Measurements from ENCODE around the gene LAIR1. TPM values are rescaled to one million over a fixed set of nuclear protein-coding genes. Genes with fewer than 3 reads are reported as not detected.

The LAIR1 gene, protein sequence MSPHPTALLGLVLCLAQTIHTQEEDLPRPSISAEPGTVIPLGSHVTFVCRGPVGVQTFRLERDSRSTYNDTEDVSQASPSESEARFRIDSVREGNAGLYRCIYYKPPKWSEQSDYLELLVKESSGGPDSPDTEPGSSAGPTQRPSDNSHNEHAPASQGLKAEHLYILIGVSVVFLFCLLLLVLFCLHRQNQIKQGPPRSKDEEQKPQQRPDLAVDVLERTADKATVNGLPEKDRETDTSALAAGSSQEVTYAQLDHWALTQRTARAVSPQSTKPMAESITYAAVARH
- total RNA-seq: 1 to 10 TPM in 3 of 4 donors, under 1 TPM in 1; 0.12 to 3.5 (median 2.9) TPM

DNA sequence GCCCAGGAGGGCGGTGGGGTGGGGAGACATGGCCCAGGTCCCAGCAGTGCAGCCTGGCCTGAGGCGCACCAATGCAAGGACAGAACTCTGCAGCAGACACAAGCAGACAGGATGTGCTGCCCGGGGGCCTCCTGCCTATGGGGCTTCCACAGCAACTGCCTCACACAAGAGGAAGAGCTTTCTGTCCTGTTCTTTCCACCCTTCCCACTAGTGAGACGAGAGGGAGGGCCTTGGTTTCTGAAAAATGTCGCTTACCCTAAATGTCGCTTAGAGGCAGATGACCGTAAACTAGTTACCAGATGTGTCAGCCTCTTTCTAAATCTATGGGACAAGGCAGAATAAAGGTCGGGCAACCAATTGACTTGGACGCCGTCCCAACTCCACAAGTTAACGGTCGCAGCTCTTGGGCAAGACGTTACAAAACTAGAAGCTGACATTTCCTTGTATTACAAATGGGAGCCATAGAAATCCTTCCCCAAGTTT is at the start of gene LAIR1:
Gene LAIR1 (minus strand): TSS at position 157 of the 483 bp plus-strand sequence. CDS start 127 bp downstream, at position 30.
- peak in 1 of 2 donors; percentile 22 for TF ChIP-seq POLR2A (IDR thresholded peaks at IDR 0.05)
- TF ChIP-seq, protein P1, sequence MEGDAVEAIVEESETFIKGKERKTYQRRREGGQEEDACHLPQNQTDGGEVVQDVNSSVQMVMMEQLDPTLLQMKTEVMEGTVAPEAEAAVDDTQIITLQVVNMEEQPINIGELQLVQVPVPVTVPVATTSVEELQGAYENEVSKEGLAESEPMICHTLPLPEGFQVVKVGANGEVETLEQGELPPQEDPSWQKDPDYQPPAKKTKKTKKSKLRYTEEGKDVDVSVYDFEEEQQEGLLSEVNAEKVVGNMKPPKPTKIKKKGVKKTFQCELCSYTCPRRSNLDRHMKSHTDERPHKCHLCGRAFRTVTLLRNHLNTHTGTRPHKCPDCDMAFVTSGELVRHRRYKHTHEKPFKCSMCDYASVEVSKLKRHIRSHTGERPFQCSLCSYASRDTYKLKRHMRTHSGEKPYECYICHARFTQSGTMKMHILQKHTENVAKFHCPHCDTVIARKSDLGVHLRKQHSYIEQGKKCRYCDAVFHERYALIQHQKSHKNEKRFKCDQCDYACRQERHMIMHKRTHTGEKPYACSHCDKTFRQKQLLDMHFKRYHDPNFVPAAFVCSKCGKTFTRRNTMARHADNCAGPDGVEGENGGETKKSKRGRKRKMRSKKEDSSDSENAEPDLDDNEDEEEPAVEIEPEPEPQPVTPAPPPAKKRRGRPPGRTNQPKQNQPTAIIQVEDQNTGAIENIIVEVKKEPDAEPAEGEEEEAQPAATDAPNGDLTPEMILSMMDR (IDR thresholded peaks at IDR 0.05 in 4 of 5, conservative IDR thresholded peaks at IDR 0.05 in 1 of 5): no peak
- intact Hi-C loops (cut with DNase I; ENCODE audit: low total_unique reads) (no loop called here), in situ Hi-C loops (cut with MboI; ENCODE audit: low sequenced_read_pairs in 4 of 4) (no loop called here)
- ATAC-seq (peak in 1 of 2 donors; percentile 21), DNase-seq (peak in 1 of 2 donors; percentile 31)
- no peaks in the 10 kb centered on the region for H3K27me3 ChIP-seq
- H3K4me1 ChIP-seq: no peaks in the 10 kb centered on the region
- no peaks in the 10 kb centered on the region for H3K36me3 ChIP-seq
- H3K4me3 ChIP-seq: peak within 1 kb of the TSS in 2 of 4 donors; percentile 13 to 26
- H3K27ac ChIP-seq: peak within 1 kb of the TSS in 1 of 4 donors; percentile 34
- H3K9me3 ChIP-seq: no peaks in the 10 kb centered on the region

DNA sequence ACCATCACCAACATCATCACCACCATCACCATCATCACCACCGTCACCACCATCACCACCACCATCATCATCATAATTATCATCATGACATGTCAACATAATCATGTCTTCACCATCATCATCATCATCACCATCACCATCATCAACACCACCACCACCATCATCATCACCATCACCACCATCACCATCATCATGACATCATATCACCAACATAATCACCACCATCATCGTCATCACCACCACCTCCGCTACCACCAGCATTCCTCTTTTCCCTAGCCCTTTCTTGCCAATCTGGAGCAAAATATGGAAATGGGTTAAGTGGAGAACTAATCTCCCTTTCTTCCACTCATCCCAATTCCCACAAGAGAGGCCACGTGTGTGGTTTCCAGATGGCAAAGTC is 49.4 kb upstream of the LAIR1 start:
- no peak overlapping the region for H3K4me3 ChIP-seq
- H3K9me3 ChIP-seq: no peaks in the 10 kb centered on the region
- H3K27ac ChIP-seq: no peak overlapping the region
- H3K4me1 ChIP-seq: no peaks in the 10 kb centered on the region
- in situ Hi-C loops (cut with MboI; ENCODE audit: low sequenced_read_pairs in 4 of 4) (no loop called here), intact Hi-C loops (cut with DNase I; ENCODE audit: low total_unique reads) (no loop called here)
- no peak for ATAC-seq
- no peak for TF ChIP-seq POLR2A (IDR thresholded peaks at IDR 0.05)
- peaks cover 30 to 50% (median 46%) of the 10 kb centered on the region in 3 donors for H3K27me3 ChIP-seq
- no peak for DNase-seq
- H3K36me3 ChIP-seq: no peaks in the 10 kb centered on the region

DNA sequence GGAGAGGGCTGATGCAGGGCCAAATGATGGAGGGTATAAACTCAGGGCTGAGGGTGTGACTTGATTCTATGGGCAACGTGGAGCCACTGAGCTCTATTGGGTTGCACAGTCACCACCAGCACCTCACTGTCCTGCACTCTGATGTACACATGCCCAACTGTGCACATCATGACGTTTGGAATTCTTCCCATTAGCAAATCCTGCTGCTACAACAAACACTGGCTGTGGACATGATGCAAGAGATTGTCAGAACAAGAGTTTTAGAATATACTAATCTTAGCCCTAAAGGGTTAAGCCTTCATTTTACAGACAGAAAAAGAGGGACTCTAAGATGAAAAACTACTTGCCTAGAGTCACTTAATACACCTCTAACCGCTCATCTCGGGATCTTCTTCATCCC is 48.1 kb upstream of the LAIR1 start:
- in situ Hi-C loops (cut with MboI; ENCODE audit: low sequenced_read_pairs in 4 of 4): no loop called here

DNA sequence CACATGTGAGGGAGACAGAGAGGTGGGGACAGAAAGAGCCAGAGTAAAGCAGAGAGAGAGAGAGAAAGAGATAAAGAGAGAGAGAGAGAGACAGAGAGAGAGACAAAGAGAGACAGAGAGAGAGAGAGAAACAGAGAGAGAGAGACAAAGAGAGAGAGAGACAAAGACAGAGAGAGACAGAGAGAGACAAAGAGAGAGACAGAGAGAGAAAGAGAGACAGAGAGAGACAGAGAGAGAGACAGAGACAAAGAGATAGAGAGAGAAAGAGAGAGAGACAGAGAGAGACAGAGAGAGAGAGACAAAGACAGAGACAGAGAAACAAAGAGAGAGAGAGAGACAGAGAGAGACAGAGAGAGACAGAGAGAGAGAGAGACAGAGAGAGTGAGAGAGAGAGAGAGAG is 46.3 kb upstream of the LAIR1 start:
- Histone ChIP-seq H3K4me1 (no peaks in the 10 kb centered on the region), H3K4me3 (no peak overlapping the region), H3K27me3 (peaks cover 14 to 18% (median 16%) of the 10 kb centered on the region in 3 donors), H3K36me3 (no peaks in the 10 kb centered on the region), H3K27ac (no peak overlapping the region), H3K9me3 (no peaks in the 10 kb centered on the region)
- in situ Hi-C loops (cut with MboI; ENCODE audit: low sequenced_read_pairs in 4 of 4): no loop called here
- TF ChIP-seq POLR2A (IDR thresholded peaks at IDR 0.05): no peak
- TF ChIP-seq, protein P1 (IDR thresholded peaks at IDR 0.05 in 4 of 5, conservative IDR thresholded peaks at IDR 0.05 in 1 of 5): no peak
- intact Hi-C loops (cut with DNase I; ENCODE audit: low total_unique reads): no loop called here
- no peak for DNase-seq
- no peak for ATAC-seq

More for the DNA sequence above, 48.1 kb upstream of the LAIR1 start:
- TF ChIP-seq POLR2A (IDR thresholded peaks at IDR 0.05): no peak
- TF ChIP-seq, protein P1 (IDR thresholded peaks at IDR 0.05 in 4 of 5, conservative IDR thresholded peaks at IDR 0.05 in 1 of 5): no peak
- H3K27me3 ChIP-seq: peaks cover 28 to 37% (median 34%) of the 10 kb centered on the region in 3 donors
- H3K4me3 ChIP-seq: no peak overlapping the region
- DNase-seq (no peak), ATAC-seq (no peak)
- H3K27ac ChIP-seq: no peak overlapping the region
- intact Hi-C loops (cut with DNase I; ENCODE audit: low total_unique reads): no loop called here
- H3K4me1 ChIP-seq: no peaks in the 10 kb centered on the region
- H3K9me3 ChIP-seq: no peaks in the 10 kb centered on the region
- no peaks in the 10 kb centered on the region for H3K36me3 ChIP-seq

DNA sequence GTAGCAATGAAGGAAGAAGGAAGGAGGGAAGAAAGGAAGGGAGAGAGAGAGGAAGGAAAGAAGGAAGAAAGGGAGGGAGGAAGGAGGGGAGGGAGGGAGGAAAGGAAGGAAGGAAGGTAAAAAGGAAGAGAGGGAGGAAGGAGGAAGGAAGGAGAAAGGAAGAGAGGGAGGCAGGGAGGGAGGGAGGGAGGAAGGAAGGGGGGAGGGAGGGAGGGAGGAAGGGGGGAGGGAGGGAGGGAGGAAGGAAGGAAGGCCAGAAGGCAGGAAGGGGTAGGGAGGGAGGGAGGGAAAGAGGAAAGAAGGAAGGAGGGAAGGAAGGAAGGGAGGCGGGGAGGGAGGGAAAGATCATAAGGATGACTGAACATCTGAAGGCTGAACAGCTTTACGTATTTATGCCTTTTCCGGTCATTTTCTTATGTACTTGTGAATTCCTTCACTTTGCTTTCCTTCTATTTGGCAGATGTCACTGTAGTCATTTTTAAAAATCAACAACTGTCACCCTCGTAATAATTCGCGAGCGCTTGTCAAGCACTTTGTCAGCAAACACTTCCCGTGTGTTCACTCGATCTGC is 43.8 kb upstream of the LAIR1 start:
- no peaks in the 10 kb centered on the region for H3K9me3 ChIP-seq
- ATAC-seq (no peak), DNase-seq (no peak)
- H3K27ac ChIP-seq: no peak overlapping the region
- intact Hi-C loops (cut with DNase I; ENCODE audit: low total_unique reads) (no loop called here), in situ Hi-C loops (cut with MboI; ENCODE audit: low sequenced_read_pairs in 4 of 4) (no loop called here)
- no peak overlapping the region for H3K4me3 ChIP-seq
- TF ChIP-seq POLR2A (IDR thresholded peaks at IDR 0.05): no peak
- TF ChIP-seq, protein P1 (IDR thresholded peaks at IDR 0.05 in 4 of 5, conservative IDR thresholded peaks at IDR 0.05 in 1 of 5): no peak
- no peaks in the 10 kb centered on the region for H3K27me3 ChIP-seq
- H3K36me3 ChIP-seq: no peaks in the 10 kb centered on the region
- no peaks in the 10 kb centered on the region for H3K4me1 ChIP-seq
